Measurements from ENCODE around the gene ZNF280B.
A peak's percentile ranks its signal among the peaks of the same experiment; 100 is the strongest.
"Not testable (repeated sequence)": the region's sequence is repeated elsewhere in the genome, so short reads cannot be mapped to it uniquely, and the experiment has no call there.

ZNF280B gene

DNA sequence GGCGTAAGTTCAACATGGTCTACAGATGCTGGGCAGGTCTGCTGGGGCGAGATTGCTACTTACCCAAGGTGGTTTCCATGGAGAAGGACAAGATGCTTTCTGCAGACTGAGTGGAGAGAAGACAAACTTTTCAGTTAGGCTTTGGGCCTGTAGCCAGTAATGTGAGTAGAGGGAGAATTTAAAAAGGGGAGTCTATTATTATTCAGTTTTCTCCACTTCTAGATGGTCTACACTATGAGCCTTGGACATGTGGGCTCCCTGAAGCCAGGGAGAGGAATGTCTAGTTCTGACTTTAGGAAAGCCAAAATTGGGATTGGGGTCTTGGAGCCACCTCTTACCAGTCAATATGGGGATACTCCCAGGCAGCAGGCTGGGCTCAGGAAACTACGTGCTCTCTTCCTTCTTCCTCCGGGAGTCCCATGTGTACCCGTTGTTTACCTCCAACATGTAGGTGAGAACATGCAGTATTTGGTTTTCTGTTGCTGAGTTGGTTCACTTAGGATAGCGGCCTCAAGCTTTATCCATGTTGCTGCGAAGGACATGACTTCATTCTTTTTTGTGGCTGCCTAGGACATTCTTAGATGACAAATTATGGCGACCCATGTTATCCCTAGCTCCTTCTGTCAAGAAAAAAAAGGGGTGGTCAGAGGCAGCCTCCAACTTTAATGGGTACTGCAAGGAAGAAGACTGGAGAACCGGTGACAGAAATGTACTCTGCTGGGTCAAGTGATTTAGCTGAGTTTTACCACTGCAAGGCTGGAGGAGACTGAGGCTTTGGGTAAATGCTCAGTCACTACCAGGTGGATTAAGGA, 26.3 kb upstream of the ZNF280B start:
- DNase-seq: no peak

DNA sequence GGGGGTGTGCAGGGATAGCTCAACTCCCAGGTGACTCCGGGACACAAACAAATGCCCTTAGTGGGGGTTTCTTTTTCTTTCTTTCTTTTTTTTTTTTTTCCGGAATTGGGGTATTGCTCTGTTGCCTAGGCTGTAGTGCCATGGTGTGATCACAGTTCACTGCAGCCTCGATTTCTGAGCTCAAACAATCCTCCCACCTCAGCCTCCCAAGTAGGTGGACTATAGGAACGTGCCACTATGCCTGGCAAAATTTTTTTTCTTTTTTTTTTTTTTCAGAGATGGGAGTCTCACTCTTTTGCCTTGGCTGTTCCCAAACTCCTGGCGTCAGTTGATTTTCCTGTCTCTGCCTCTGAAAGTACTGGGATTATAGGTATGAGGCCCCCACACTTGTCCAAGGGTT, 25.3 kb upstream of the ZNF280B start:
- no peak for DNase-seq

DNA sequence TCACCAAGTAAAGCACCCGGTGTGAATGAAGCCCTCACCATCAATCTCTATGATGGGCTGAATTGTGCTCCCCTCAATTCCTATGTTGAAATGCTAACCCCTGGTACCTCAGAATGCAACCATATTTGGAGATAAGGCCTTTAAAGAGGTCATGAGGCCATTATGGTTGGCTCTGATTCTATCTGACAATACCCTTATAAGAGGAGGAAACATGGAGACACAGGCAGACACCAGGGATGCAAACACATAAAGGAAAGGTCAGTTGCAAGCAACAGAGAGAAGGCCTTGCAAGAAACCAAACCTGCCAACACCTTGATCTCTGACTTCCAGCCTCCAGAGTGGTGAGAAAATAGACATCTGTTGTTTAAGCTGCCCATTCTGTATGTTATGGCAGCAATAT, 24.9 kb upstream of the ZNF280B start:
- DNase-seq: no peak

DNA sequence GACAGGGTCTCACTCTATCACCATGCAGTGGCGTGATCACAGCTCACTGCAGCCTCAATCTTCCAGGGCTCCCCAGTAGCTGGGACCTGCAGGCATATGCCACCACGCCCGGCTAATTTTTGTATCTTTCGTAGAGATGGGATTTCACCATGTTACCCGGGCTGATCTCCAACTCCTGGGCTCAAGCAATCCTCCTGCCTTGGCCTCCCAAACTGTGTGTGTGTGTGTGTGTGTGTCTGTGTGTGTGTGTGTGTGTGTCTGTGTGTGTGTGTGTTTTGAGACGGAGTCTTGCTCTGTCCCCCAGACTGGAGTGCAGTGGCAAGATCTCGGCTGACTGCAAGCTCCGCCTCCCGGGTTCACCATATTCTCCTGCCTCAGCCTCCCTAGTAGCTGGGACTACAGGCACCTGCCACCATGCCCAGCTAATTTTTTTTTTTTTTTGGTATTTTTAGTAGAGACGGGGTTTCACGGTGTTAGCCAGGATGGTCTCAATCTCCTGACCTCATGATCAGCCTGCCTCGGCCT, 24.1 kb upstream of the ZNF280B start:
- not testable (repeated sequence) for DNase-seq

DNA sequence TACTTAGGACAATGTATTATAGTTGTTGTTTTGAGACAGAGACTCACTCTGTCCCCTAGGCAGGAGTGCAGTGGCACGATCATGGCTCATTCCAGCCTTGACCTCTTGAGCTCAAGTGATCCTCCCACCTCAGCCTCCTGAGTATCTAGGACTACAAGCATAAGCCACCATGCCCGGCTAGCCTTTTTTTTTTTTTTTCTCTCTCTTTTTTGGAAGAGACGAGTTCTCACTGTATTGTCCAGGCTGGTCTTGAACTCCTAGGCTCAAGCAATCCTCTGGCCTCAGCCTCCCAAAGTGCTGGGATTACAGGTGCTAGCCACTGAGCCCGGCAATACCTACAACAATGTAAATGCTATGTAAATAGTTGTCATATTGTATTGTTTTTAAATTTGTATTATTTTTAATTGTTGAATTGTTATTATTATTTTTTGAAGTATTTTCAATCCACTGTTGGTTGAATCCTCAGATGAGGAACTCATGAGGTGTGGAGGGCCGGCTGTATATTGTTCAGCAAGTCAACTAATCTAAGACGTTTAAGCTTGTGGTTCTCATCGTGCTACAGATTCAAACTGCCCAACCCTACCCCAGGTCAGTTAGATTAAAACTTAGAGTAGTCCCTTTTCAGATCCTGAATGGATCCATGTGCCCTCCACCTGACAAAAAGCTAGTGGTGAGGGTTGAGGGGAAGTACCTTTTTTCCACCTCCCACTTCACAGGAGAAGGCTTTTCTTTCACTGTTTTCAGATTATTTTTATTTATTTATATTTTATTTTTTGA, 23.4 kb upstream of the ZNF280B start:
- DNase-seq: no peak

DNA sequence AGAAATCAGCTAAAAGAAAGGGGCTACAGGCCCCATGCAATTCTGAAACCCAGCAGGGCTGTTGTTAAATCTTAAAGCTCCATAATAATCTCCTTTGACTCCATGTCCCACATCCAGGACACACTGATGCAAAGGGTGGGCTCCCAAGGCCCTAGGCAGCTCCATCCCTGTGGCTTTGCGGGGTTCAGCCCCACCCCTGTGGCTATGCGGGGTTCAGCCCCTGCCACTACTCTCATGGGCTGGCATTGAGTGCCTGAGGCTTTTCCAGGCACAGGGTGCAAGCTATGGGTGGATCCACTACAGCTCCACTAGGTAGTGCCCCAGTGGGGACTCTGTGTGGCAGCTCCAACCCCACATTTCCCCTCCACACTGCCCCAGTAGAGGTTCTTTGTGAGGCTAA, 20.2 kb upstream of the ZNF280B start:
- DNase-seq: no peak

DNA sequence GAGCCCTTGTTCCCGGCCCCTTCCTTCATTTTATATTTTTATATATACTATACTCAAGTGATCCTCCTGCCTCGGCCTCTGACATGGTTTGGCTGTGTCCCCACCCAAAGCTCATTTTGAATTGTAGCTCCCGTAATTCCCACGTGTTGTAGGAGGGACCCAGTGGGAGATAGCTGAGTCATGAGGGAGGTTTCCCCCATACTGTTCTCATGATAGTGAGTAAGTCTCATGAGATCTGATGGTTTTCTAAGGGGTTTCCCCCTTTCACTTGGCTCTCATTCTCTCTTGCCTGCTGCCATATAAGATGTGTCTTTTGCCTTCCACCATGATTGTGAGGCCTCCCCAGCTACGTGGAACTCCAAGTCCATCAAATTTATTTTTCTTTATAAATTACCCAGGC, 18.8 kb upstream of the ZNF280B start:
- DNase-seq: no peak

DNA sequence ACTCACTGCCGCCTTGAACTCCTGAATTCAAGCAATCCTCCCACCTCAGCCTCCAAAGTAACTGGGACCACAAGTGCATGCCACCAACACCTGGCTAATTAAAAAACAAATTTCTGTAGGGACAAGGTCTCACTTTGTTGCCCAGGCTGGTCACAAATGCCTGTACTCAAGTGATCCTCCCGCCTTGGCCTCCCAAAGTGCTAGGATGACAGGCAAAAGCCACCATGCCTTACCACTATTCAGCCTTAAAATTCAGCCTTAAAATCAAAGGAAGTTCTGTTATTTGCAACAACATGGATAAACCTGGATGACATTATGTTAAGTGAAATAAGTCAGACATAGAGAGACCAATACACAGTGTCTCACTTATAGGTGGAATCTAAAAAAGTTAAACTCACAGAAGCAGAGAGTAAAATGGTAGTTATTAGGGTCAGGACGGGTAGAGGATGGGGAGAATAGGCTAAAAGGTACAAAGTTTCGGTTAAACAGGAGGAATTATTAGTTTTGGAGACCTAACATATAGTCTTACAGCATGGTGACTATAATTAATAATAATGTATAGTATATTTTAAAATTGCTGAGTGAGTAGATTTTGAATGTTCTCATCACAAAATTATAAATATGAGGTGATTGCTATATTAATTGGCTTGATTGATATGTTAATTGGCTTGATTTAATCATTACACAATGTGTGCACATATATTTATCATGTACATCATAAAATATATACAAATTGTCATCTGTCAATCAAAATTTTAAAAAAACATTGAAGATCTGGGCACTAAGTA, 17.8 kb upstream of the ZNF280B start:
- no peak for DNase-seq

DNA sequence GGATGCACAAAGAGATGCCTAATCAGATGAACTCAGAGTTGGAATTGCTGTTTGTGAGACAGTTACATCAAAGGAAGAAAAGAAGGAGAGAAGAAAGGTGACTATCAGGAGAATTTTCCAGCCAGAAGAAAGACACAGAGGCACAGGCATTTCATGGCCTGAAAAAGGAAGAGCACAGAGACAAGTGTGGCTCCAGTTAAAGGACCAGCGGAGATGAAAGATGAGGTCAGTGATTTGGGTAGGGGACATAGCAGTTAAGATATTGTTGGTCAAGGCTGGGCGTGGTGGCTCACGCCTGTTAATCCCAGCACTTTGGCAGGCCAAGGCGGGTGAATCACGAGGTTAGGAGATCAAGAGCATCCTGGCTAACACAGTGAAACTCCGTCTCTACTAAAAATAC, 15.0 kb upstream of the ZNF280B start:
- no peak for DNase-seq

DNA sequence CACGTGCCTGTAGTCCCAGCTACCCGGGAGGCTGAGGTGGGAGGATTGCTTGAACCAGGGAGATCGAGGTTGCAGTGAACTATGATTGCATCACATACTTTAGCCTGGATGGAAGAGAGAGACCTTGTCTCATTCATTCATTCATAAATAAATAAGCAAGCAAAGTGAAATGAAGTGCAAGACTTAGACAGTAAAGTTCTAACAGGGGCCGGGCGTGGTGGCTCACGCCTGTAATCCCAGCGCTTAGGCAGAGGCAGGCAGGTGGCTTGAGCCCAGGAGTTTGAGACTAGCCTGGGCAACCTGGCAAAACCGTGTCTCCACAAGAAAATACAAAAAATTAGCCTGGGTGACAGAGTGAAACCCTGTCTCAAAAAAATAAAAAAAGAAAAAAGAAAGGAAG, 13.1 kb upstream of the ZNF280B start:
- no peak for DNase-seq

DNA sequence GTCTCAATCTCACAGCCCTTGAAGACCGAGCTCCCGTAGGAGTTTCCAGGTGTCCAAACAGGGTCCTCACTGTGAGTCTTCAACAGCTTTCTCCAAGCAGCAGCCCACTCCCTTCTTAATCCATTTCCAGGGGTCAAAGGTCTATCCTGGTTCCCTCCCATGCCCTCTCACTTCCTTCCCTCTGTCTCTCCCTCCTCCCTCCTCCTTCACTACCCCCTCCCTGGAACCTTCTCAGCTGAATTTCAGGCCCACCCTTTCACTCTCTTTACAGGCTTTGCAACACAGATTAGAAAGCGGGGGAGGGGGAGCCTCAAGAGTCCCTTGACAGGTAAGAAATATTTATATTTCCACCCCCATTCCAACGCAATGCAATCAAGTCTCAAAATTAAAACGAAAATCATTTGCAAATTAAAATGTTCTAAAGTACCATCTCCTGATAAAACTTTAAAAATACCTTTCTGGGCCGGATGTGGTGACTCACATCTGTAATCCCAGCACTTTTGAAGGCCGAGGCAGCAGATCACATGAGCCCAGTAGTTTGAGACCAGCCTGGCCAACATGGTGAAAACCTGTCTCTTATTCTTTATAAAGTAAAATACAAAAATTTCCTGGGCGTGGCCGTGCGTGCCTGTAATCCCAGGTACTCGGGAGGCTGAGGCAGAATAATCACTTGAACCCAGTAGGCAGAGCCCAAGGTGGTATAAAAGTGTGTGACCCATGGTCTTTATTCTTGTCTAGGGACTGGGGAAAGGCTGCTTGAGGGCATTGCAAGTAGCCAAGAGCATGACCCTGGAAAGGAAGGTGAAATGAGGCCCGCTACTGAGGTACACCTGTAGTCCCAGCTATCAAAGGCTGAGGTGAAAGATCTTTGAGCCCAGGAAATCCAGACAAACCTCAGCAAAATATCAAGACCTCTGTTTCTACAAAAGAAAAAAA, 12.4 kb upstream of the ZNF280B start:
- DNase-seq: no peak

DNA sequence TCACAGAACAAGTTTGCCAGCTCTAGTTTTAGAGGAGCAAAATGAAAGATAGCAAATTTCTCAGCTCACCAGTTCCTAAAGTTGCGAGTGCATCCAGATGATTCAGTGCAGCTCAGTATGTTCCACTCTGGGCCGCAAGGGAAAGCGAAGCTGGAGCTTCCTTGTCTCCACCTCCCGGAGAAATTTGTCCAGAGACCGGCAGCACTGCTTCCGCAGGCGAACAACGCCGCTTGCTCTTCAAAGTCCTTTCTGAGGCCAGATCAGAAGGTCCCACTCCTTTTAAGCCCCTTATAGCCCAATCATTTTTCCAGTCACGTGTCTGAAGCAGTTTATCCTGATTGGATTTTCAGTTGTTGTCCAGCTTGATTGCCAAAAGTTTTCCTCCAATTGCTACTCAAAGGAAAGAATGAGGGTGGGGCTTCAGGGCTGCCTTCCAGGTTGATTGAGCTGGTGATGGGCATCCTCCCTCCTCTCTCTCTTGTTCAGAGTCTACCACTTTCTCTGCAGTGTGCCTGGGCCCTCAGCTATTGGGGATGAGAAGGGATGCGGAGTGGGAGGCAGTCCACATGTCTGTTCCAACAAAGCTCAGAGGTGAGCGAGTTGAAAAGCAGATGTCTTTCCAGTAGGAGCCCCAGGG, 11.6 kb upstream of the ZNF280B start, which contains the start of gene ZNF280A:
Gene ZNF280A (minus strand): TSS at position 251 of the 637 bp plus-strand sequence. CDS start 4,640 bp downstream, outside the sequence.
- no peak for DNase-seq

DNA sequence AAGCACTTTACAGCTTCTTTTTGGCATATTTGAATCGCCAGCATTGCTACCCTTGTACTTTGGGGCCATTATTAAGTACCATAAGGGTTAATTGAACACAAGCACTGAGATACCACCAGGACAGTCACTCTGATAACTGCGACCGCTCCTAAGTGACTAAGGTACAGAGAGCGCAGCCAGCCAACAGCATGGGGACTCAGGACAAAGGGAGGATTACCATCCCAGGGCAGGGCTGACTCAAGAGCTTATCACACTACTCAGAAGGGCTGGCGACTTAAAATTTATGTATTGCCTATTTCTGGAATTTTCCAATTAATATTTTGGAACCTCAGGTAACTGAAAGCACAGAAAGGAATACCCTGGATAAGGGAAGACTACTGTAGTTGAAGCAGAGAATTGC, 11.0 kb upstream of the ZNF280B start:
- no peak for DNase-seq

DNA sequence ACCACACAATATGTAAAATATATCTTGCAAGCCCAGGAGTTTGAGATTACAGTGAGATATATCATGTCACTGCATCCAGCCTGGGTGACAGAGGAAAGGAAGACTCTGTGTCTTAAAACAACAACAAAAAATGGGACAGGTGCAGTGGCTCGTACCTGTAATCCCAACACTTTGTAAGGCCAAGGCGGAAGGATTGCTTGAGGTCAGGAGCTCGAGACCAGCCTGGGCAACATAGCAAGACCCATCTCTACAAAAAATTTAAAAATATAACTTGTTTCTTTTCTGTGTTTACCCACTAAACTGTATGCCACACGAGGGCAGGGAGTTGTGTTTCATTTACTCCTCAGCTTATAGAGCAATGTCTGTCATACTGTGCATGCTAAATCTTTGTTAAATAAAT, 8.4 kb upstream of the ZNF280B start:
- DNase-seq: no peak

DNA sequence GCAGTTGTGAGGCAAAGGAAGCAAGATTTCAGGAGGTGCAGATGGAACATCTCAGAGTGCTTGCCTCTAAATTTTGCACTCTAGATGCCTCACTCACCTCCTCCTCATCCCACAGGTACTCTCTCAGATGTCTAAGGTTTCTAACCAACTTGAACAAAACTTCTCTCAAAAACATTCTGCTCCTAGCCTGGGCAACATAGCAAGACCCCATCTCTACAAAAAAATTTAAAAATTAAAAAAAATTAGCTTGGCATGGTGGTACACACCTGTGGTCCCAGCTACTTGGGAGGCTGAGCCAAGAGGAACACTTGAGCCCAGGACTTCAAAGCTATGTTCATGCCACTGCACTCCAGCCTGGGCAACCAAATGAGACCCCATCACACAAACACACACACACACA, 7.3 kb upstream of the ZNF280B start:
- DNase-seq: no peak

DNA sequence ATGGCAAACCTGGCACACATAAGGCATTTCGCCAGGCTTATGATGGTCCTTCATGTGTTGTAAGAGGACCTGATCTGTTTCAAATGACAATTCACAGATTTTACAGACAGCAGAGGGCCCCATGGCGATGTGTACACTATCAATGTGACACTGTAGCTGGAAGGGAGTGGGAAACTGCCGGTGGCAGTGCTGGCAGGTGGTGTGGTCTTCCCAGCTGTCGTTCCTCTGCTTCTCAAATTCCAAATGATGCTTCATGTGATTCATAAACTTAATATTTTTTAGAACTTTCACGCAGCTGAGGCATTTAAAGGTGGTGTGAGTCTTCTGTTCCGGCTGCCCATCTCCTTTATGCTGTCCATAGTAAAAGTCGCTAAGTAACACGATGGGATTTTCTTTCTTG, 5.9 kb upstream of the ZNF280B start:
- DNase-seq: peak; percentile 18

DNA sequence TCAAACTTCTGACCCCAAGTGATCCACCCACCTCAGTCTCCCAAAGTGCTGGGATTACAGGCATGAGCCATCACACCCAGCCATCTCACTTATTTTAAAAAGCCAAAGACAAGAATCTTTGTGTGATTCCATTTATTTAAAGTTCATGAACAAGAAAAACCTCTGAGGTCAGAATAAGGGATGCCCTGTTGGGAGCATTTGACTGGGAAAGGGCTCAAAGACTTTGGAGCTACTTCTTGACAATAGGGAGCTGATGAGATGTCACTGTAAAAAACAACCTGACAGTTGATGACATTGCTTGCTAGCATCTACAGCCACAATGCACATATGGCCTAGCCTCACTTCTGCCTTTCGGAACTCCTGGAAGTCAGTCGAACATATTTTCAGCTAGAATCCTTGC, 5.1 kb upstream of the ZNF280B start:
- no peak for DNase-seq

DNA sequence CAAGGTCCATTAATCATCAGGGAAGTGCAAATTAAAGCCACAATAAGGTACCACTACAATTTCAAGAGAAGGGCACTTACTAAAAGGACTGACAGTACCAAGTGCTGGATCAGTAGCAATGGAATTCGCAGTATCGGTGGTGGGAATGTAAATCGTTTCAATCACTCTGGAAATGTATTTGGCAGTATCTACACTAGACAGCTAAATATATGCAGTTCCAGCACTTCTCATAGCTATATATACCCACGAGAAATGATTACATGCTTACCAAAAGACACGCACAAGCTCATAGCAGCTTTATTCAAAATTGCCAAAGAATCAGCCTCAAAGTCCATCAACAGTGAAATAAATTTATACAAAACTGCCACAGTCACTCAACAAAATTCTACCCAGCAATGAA, 4.4 kb upstream of the ZNF280B start:
- DNase-seq: no peak

DNA sequence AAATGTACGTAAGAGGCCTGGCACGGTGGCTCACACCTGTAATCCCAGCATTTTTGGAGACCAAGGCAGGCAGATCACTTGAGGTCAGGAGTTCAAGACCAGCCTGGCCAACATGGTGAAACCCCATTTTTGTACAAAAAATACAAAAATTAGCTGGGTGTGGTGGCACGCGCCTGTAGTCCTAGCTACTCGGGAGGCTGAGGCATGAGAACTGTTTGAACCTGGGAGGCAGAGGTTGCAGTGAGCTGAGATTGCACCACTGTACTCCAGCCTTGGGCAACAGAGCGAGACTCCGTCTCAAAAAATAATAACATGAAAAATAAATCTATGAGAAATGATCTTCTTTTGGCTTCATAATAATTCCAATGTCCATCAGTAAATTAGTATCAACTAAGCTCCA, 2.3 kb upstream of the ZNF280B start:
- not testable (repeated sequence) for DNase-seq

DNA sequence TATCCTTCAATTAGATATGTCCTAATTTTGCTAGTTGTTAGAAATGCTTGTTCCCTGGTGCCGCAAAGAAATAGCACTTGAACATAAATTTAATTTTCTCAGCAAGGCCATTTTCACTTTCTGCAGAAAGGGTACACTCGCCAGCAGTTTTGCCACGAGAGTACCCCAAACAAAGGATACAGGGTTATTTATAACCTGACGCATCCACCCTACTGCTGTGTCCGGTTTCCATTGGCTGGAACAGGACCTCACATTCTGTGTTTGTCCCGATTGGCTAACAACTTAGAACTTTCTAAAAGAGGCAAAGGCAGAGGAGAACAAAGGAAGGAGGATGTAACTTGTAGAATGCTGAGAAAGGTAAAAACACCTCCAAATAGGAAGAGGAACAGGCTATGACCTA, 1.4 kb upstream of the ZNF280B start:
- not testable (repeated sequence) for DNase-seq

DNA sequence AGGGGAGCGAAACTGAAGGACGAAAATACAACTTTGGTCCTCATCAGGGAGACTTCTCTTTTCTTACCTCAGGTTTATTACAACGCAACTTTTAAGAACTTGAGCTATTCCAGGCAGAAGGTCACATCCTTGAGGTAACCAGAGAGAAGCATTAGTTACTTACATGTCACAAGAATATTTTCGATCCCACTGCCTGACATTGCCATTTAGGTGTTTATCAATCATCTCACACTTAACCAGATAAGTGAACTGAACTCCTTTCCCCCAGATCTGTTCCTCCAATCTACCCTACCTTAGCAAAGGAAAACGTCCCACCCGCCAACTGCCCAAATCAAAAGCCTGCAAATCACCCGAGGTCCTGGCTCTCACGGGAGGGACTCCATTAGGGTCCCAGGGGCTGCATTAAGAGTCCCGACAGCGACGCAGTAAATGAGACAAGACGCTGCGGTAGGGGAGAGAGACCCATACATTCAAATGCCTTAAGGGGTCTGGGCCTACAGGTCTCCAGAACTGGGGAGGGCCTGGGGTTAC, 734 bp downstream of the ZNF280B start:
- DNase-seq: no peak

All from right hindlimb (tissue), 1 donor.